Measurements from ENCODE around the gene DPY19L1.
"Not testable (repeated sequence)": the region's sequence is repeated elsewhere in the genome, so short reads cannot be mapped to it uniquely, and the experiment has no call there.

Gene DPY19L1

GRCh38 chr7:34912236-34912635, 125.0 kb downstream of the DPY19L1 start:
- no peak for DNase-seq

- not testable (repeated sequence) for DNase-seq
These were observed 130.9 kb downstream of the DPY19L1 start for GRCh38 chr7:34906266-34906850.

DNA sequence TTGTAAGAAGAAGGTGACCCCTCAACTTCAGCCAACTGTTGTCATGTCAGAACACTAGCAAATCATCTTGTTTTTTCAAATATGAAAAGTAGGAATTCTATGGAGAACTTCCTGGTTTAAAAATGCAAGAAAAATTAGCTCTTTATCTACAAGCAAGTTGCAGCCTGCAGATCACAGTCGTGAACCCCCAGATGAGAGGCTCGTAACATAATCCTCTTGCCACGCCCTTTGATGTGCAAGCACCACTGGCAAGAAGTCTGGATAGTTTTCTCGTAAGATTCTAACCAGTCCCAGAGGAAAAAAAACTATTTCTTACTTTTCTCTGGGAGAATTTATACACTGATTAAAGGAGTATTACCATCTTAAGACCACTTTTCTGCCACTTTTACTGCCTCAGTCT, 132.3 kb downstream of the DPY19L1 start:
- DNase-seq, result no peak

DNA sequence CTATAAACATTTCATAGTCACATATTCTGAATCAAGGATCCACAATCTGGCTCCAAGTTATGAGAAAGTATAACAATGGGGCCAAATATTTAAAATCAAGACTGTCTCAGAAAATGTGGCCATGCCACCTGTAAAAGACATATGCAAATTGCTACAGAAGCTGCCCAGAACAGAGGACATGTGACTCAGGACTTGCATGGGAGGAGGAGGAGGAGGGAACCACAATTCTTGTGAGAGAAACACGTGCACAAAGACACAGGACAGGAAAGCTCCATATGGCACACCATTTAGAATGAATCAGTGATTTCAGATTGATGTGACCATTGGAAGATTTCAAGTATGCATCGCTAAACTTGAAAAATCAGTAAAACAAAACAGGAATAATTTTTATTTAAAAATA, 133.4 kb downstream of the DPY19L1 start:
- DNase-seq, result not testable (repeated sequence)

DNA sequence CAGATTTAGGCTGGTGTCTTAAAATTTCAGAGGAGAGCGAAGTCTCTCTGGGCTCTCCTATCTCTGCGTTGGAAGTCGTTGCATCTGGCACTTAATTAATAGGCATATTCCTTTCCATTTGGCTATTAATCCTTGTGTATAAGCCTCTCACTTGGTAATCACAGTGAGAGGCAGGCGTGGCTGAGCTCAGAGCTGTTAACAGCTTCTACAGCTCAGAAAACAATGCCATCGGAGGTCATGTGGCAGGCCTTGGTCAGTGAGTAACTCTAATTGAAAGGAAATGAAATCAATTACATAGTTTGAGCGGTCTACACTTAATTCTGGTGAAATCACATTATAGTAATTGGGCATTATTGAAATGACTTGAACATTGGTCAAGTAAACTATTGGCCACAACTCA, 135.1 kb downstream of the DPY19L1 start:
- no peak for DNase-seq

DNA sequence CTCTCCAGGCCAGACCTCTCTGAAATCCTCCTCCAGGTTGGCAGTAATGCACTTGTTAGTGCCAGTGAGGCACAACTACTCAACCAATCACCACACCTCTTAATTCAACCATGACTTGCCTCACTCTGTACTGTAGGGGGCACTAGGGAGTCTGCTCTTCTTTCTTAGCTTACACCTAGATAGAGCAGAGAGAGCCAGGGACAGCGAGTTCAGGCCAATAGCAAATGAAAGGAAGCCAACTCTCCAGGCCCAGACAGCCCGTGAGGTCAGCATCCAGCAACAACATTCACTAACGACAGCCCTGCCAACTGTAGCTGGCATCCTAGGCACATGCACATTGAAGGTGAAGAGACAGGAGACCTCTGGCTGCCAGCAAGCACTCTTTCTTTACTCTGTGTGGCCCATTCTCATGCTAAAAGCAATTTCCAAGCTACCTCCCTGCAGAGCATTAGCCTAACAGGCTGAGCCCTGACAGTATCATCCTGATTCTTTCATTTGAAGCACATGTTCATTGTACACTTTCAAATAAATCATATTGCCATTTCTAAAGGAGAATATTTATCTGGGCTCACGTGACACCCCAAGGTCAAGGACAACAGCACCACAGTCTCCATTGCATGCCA, 136.3 kb downstream of the DPY19L1 start:
- no peak for DNase-seq

DNA sequence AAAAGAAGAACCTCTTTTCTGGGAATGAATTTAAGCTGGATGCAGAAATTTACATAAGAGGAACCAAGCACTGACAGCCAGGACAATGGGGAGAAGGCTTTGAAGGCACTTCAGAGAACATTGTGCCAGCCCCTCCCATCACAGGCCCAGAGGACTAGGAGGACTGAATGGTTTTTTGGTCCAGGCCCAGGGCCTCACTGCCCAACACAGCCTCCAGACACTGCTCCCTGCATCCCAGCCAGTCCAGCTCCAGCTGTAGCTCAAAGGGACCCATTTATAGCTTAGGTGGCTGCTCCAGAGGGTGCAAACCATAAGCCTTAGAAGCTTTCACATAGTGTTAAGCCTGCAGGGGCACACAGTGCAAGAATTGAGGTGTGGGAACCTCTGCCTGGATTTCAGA, 142.1 kb downstream of the DPY19L1 start:
- DNase-seq, result no peak

DNA sequence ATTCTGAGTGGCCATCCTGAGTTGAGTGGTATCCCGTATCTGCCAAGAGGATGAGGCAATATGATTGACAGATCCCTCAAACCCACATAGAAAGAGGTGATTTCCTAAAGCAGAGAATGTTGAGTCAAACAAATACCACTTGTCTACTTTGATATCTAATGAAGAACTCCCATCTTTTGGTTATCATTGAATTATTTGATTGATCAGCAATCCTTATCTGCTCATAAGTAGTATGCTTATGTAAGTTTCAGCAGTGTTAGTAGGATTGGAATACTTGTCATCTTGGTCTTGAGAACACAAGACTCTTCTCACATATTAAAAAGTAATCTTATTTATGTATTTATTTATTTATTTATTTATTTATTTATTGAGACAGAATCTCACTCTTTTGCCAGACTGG, 147.3 kb downstream of the DPY19L1 start:
- DNase-seq, result no peak

- no peak for DNase-seq
These were observed 150.4 kb downstream of the DPY19L1 start for GRCh38 chr7:34886856-34887255.

DNA sequence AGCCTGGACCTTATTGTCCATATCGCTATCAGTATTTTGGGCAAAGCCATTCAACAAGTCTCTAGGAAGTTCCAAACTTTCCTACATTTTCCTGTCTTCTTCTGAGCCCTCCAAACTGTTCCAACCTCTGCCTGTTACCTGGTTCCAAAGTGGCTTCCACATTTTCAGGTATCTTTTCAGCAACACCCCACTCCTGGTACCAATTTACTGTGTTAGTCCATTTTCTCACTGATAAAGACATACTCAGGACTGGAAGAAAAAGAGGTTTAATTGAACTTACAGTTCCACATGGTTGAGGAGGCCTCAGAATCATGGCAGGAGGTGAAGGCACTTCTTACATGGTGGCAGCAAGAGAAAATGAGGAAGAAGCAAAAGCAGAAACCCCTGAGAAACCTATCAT, 153.4 kb downstream of the DPY19L1 start:
- DNase-seq, result not testable (repeated sequence)

GRCh38 chr7:34879871-34880270, 157.4 kb downstream of the DPY19L1 start:
- no peak for DNase-seq

DNA sequence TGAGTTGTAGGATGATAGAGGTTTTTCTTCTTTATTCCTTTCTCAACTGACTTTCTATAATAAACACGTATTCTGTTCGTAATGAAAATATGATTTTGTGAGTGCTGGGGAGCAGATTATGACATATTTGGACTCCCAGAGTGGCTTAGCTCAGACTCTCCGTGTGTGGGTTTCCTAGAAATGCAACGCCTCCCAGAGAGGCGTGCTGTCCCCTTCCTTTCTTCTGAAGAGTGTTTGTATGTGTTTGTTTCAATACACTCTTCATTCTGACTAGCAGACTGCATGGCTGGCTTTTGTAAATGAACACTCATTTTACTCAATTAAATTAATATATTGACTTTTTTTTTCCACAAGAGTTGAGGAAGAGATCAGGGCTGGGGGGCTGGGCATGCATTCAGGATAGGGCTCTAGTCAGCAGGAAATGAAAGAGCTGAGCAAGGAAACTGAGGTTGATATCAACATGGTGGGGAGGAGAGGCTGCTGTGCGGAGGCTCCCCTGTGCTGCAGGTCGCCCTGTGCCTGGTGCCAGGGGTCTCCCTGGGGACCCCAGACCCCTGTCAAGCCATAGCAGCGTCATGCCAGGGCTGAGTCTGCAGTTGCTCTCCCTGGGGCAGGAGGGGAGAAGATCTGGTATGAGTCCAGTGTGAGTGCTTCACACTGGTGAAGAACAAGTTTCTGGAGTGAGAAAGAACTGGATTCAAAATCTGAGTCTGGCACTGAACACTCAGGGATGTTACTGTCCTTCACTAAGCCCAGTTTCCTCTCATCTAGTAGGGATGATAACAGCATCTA, 158.1 kb downstream of the DPY19L1 start:
- DNase-seq, result not testable (repeated sequence)

All from suppressor macrophage treated with lipopolysaccharide for 1 hour (primary cell).